Left colon (tissue), 2 donors: ENCODE data around the gene NT5M. TPM values are rescaled to one million over a fixed set of nuclear protein-coding genes. Genes with fewer than 3 reads are reported as not detected.
A peak's percentile ranks its signal among the peaks of the same experiment; 100 is the strongest.
"Not testable (repeated sequence)": the region's sequence is repeated elsewhere in the genome, so short reads cannot be mapped to it uniquely, and the experiment has no call there.

Experiments used
- ATAC-seq: fragments of 200-7000 bp; cut with Tn5 transposase; one replicate; pipeline ENCODE4 v1.9.1; 2020; ENCODE audit warnings: mild to moderate bottlenecking, moderate library complexity
- DNase-seq, 2 donors: peaks; one replicate each; pipeline ENCODE4 v3.0.0-alpha.2; 2020
- intact Hi-C, 2 donors: fragments of 100-400 bp; cut with DNase I in 1 of 2; cut with micrococcal nuclease in 1 of 2; formaldehyde crosslinking; loops; one replicate each; pipeline versions ENCODE4 v1.11.2 to v1.14.0; 2022; cut with DNase I, micrococcal nuclease
- long read RNA-seq: library from polyadenylated mRNA; unstranded; transcript quantifications from one replicate; pipeline ENCODE4 v2.0.0, GENCODE V29; 2021
- total RNA-seq, 2 donors: library from RNA; stranded (reverse); fragmentation: NEBNext Ultra II Directional; extraction: Animal tissue kit (Norgen Biotek cat#: 25700); gene quantifications; one replicate each; pipeline ENCODE4 v1.2.1, GENCODE V29; 2021
- donor health status: DM: no; HTN: no; CAD: no.
- donor health status: DM: yes; HTN: yes; CAD: no.

Gene NT5M
- 1 to 10 TPM; 1.6 TPM for total RNA-seq
- long read RNA-seq, partial matches to known transcripts, result 0 of 4 reads
- long read RNA-seq, other reads (novel, unspliced or antisense), result 3 of 4 reads

DNA sequence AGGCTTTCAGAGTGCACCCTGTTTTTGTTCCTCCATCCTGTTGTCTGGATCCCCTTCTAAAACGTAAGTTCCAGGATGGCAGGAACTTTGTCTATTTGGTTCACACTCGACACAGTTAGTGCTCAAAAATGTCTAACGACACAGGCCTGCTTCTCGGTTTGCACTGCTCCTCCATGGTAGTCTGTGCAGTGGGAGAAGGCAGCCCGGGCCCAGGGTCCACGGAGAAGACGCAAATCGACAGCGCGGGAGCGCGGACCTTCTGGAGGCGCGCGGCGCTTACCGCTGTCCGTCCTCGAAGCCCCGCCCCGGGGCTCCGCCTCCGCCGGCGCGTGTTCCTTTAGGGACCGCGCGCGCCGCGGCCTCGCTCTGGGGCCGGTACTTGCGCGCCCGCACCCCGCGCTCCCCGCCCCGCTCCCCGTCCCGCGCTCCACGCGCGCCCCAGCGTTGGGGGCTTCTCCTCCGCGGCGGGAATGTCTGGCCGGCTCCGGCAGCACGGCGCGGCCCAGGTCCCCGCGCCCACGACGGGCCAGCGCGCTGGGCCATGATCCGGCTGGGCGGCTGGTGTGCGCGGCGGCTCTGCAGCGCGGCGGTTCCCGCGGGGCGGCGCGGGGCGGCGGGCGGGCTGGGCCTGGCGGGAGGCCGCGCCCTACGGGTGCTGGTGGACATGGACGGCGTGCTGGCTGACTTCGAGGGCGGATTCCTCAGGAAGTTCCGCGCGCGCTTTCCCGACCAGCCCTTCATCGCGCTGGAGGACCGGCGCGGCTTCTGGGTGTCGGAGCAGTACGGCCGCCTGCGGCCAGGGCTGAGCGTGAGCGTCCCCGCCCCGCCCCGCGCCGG, at the start of gene NT5M:
Gene NT5M (plus strand): TSS at position 364 of the 837 bp plus-strand sequence. CDS start 178 bp downstream, at position 542.
- DNase-seq (peak; percentile 60 to 86), ATAC-seq (peak; percentile 84)
- intact Hi-C loops, result no loop called here

DNA sequence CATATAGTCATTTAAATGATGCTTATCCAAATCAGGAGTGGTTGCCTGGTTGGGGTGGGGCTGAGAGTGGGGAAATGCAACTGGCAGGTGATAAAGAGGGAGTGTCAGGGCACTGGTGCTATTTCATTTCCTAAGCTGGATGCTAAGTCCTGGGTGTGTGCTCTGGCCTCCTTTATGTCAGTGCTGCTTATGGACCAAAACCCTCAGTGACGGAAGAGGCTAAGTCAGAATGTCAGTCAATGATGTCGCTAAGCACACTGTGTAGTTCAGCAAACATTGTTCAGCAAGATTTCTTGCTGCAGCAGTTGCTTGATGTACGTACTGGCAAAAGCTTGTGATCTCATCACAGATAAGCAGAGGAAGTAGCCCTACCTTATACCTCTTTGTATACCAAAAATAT, 49.8 kb upstream of the NT5M start:
- no peak for ATAC-seq
- DNase-seq, result no peak
- intact Hi-C loops, result no loop called here

DNA sequence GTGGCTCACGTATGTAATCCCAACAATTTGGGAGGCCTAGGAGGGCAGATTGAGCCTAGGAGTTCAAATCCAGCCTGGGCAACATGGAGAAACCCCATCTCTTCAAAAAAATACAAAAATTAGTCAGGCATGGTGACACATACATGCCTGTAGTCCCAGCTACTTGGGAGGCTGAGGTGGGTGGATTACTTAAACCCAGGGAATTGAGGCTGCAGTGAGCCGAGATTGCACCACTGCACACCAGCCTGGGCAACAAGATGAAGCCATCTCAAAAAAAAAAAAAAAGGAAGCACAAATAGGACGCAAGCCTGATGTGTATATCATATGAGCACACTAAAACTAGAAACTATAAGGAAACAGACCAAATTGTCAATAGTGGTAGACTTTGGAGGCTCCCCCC, 49.1 kb upstream of the NT5M start:
- intact Hi-C loops, result no loop called here
- ATAC-seq, result no peak

DNA sequence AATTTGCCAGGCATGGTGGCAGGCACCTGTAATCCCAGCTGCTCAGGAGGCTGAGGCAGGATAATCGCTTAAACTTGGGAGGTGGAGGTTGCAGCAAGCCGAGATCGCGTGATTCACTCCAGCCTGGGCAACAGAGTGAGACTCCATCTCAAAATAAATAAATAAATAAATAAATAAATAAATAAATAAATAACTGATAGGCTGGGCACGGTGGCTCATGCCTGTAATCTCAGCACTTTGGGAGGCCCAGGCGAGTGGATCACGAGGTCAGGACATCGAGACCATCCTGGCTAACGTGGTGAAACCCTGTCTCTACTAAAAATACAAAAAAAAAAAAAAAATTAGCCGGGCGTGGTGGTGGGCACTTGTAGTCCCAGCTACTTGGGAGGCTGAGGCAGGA, 47.5 kb upstream of the NT5M start:
- intact Hi-C loops, ATAC-seq, DNase-seq: not testable (repeated sequence)

More for the DNA sequence above, 49.1 kb upstream of the NT5M start:
- DNase-seq, result no peak

DNA sequence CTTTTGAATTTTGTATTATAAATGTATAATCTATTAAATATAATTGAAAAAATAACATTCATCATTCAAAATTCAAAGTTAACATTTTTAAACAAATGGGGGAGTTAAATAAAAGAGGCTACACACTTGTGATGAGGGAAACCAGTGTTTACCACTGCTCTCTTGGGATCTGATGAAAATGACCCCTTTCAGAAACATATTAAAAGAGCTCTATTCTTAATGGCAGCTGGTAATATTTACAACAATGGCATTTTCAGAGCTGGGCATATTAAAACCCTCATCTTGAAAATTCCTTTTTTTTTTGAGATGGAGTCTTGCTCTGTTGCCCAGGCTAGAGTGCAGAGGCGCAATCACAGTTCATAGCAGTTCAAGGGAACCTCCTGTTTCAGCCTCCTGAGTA, 46.9 kb upstream of the NT5M start:
- intact Hi-C loops, result no loop called here
- no peak for ATAC-seq
- DNase-seq, result no peak

DNA sequence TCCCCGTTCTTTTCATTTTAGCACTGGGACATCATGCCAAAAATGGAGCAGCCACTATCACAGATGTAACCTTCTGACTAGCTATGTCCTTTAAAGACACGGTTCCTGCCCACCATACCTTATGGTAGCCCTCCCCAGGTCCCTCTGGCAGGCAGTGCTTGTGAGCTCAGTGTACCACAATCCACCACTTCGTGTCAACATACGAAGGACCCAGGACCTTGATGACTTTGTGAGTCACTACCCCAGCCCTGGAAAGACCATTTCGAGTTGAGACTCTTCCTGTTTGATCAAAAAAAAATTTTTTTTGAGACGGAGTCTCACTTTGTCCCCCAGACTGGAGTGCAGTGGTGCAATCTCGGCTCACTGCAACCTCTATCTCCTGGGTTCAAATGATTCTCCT, 45.2 kb upstream of the NT5M start:
- intact Hi-C loops, result no loop called here
- ATAC-seq, result no peak

DNA sequence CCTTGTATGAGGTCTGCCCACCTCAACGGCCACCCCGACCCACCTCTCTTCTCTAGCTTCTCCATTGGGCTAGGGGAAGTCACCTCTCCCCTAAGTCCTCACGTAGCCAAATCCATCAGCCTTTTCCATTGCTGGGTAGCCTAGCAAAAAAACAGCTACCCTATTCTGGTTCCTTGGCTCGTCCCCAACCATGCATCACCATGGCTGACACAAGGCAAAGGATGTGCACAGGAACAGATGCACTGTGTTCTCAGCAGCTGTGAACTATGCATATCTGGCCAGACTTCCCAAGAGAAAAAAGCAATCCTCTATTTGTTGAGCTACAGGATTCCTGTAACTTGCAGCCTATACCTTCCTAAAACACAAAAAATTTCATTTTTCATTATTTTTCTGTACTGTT, 44.2 kb upstream of the NT5M start:
- no peak for ATAC-seq
- no peak for DNase-seq
- intact Hi-C loops, result no loop called here

More for the DNA sequence above, 45.2 kb upstream of the NT5M start:
- no peak for DNase-seq

DNA sequence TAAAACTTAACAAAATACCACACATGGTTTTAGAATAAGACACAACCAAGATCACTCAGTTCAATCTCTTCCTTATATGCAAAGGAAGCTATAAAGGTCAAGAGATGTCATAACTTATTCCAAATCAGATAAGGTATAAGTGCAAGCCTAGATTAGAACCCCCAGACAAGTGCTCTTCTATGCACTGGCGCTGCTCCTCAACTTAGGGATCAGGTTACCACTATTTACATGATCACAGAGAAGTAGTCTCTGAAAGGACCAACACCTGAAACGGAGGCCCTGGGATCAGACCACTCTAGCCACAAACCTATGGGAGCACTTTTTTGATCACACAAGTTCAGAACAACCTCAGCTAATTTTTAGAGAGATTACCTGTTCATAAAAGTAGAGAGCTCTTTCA, 38.7 kb upstream of the NT5M start:
- no peak for ATAC-seq
- intact Hi-C loops, result no loop called here
- DNase-seq, result no peak

DNA sequence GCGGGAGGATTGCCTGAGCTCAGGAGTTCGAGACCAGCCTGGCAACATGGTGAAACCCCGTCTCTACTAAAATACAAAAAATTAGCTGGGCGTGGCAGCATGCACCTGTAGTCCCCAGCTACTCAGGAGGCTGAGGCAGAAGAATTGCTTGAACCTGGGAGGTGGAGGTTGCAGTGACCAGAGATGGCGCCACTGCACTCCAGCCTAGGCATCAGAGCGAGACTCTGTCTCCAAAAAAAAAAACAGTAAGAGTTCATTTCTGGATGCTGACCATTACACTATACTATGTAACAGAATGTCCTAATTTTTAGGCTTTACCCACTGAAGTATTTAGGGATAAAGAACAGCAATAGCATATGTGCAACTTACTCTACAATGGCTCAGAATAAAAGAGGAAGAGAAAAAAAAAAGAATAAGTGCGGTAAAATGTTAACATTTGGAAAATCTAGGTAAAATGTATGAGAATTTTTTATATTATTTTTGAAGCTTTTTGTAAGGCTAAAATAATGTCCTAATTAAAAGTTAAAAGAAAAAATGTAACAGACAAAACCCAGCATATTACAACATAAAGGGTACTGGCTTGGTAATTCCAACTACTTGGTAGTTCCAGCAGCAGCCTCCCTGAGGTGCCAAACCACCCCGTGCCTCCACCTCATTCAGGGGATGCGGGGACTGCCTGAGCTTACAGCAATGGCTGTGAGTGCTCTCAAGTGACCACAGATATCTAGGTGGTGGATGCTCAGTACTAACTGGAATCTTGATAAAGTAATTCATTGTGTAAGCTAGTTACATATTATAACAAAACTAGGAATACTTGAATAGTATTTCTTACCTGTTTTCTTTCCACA, 33.0 kb upstream of the NT5M start:
- intact Hi-C loops, result no loop called here
- DNase-seq (peak in 1 of 2 donors; percentile 30), ATAC-seq (no peak)

DNA sequence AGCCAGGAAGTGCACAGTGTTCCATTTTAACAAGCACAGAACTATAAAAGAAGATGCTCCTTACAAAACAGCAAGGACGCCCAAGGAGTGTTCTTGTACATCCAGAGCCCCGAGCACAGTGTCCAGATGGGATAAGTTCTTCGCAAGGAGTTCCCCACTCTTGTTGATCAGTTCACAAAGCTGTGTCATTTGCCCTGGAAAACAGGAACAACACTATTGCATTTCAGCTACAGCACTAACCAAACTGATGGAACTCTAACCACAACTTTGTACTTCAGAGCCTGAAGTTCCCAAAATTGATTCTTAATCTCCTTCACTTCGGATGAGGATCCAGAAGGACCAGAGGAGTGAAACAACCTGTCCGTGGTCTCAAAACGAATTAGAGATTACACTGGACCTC, 27.2 kb upstream of the NT5M start:
- ATAC-seq, result no peak
- intact Hi-C loops, result no loop called here
- DNase-seq, result no peak

DNA sequence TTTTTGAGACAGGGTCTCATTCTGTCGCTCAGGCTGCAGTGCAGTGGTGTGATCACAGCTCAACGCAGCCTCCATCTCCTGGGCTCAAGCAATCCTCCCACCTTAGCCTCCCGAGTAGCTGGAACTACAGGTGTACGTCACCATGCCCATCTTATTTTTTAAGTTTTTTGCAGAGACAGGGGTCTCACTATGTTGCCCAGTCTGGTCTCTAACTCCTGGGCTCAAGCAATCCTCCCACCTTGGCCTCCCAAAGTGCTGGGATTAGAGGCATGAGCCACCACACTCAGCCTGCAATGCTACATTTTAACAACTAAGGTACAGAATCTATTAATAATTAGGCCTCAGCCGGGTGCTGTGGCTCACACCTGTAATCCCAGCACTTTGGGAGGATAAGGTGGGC, 25.7 kb upstream of the NT5M start:
- ATAC-seq, DNase-seq, intact Hi-C loops: not testable (repeated sequence)

DNA sequence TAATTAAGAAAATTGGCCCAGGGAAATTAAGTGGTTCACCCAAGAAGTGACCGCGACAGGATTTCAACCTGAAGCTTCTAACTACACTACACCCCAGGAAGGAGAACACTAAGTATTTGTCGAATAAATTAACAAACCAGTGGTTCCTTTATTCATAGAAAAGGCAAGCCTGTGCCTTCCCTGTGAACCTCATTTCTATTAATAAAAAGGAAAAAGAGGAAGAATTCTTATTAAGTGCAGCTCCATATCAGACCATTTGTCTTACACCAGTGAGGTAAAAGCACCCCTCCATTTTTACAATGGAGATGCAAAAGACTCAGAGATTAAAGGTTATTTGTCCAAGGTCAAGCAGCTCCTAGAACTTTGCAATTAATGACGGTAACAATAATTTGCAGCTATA, 23.9 kb upstream of the NT5M start:
- ATAC-seq (no peak), DNase-seq (no peak)
- intact Hi-C loops, result no loop called here

DNA sequence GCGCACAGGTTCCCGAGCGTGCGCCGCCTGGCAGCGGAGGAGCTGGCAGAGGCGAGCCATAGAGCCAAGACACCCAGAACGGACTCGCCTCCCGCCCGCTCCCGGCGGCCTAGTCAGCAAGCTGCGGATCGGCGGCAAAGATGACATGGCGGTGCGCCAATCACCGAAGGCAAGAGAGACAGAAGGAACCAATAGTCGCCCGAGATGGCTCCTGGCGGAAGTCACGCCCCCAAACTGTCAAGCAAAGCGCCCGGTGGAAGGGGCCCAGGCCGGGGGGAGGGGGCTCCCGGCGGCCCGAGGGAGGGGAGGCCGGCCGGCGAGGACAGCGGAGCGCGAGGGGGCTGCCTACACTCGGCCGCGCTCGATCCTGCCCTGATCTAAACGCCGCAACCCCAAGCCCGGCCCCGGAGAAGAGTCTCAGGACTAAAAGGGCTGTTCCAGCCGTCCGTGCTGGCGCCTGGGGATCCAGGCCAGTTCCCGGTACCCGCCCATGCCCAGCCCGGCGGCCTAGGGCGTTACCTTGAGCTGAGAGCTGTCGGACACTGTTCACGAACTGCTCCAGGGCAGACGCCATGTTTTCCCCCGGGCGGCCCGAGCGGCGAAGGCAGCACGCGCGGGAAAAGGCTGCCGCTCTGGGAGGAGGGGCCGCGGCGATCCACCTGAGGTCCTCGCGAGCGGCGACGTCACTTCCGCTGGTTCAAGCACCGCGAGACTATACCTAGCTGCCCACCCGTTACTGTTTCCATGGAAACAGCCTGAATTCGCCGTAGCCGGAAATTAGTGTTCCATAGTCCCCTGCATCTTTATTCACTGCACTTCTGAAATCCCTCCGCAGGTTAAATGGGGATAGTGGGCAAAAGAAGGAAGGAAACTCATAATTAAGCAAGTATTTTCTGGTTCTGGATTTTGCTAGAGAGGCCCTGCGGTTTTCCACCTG, 22.3 kb upstream of the NT5M start, which contains the start of gene COPS3:
Gene COPS3 (minus strand): TSS at position 634 of the 937 bp plus-strand sequence. CDS start 60 bp downstream, at position 574.
- intact Hi-C loops, result no loop called here
- ATAC-seq (peak; percentile 95), DNase-seq (peak; percentile 99)

DNA sequence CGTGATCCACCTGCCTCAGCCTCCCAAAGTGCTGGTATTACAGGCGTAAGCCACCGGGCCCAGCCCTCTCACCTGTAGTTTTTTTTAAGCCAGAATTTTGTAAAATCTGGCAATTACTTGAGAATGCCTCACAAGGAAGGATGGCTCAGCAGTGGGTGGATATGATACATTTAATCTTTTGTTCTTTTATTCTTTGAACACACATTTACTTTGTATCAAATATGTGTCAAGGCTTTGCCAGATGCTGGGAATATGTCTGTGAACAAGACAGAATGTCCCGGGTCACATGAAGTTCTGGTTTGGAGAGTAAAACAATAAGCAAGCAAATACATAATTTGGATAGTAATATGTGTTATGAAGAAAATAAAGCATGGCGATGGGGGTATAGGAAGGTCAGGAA, 17.2 kb upstream of the NT5M start:
- ATAC-seq (no peak), DNase-seq (no peak)
- intact Hi-C loops, result no loop called here

DNA sequence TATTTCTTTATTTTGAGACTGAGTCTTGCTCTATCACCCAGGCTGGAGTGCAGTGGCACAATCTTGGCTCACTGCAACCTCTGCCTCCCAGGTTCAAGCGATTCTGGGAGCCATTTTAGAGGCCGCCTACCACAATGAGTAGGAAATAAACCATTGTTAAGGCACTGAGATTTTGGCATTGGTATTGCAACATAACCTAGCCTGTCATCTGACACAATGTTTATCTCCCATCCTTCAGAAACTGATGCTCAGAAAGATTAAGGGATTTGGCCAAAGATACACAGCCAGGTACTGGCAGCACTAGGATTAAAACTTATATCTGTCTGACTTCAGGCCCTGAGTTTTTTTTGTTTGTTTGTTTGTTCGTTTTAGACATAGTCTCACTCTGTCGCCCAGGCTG, 14.1 kb upstream of the NT5M start:
- intact Hi-C loops, result no loop called here
- no peak for ATAC-seq

DNA sequence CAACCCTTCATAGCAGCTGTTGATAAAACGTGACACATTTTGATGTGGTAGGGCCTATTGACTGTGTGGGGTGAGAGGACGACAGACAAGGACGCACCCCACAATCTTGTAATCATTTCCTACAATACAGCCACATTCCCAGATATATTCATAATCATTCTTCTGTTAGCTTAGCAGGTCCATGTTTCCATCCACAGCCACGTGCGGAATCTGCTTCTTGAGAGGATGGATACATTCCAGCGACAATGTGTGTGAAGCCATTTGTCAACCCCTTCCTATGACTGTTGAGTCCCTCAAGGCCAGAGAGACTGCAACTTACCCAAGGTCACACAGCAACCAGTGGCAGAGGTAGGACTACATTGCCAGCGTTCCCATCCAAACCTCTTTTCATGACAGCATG, 13.5 kb upstream of the NT5M start:
- intact Hi-C loops, result no loop called here
- ATAC-seq (no peak), DNase-seq (no peak)

More for the DNA sequence above, 14.1 kb upstream of the NT5M start:
- no peak for DNase-seq

DNA sequence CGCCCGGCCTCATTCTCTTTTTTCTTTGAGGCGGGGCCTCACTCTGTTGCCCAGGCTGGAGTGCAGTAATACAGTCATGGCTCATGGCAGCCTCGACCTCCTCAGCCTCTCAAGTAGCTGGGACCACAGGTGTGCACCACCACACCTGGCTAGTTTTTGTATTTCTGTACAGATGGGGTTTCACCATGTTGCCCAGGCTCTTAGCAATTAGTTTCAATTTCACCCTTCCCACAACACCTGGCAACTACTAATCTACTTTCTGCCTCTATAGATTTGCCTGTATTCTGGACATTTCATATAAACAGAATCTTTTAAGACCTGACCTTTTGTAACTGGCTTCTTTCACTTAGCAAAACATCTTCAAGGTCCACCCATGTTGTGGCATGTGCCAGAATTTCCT, 8.0 kb upstream of the NT5M start:
- DNase-seq, result no peak
- no peak for ATAC-seq
- intact Hi-C loops, result no loop called here

DNA sequence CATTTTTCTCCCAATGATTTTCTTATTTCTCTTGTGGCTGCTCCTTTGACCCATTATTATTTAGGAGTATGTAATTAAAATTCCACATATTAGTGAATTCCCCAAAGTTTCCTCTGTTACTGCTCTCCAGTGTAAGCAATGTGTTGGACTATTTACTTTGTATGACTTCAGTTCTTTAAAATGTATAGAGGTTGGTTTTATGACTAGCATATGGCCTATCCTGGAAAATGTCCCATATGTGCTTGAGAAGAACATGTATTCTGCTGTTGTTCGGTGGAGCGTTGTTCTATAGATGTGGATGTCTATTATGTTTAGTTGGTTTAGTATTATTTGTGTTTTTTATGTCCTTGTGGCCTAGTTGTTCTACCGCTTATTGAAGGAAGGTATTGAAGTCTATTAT, 6.0 kb upstream of the NT5M start:
- peak; percentile 38 for ATAC-seq
- intact Hi-C loops, result no loop called here
- DNase-seq, result no peak

DNA sequence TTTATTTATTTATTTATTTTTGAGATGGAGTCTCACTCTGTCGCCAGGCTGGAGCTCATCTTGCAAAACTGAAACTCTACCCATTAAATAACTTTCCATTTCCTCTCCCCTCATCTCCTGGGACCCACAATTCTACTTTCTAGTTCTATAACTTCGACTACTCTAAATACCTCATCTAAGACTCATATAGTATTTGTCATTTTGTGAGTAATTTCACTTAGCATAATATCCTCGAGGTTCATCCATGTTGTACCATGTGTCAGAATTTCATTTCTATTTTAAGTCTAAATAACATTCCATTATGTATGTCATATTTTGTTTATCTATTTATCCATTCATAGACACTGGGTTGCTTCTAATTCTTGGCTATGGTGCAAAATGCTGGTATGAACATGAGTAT, 5.1 kb upstream of the NT5M start:
- DNase-seq (no peak), ATAC-seq (no peak)
- intact Hi-C loops, result no loop called here
